Measurements from ENCODE around the gene SLC25A34. TPM values are rescaled to one million over a fixed set of nuclear protein-coding genes. Genes with fewer than 3 reads are reported as not detected.

SLC25A34 gene
- total and polyA plus RNA-seq, 4 donors: 1.6 to 4.2 (median 2.2) TPM

DNA sequence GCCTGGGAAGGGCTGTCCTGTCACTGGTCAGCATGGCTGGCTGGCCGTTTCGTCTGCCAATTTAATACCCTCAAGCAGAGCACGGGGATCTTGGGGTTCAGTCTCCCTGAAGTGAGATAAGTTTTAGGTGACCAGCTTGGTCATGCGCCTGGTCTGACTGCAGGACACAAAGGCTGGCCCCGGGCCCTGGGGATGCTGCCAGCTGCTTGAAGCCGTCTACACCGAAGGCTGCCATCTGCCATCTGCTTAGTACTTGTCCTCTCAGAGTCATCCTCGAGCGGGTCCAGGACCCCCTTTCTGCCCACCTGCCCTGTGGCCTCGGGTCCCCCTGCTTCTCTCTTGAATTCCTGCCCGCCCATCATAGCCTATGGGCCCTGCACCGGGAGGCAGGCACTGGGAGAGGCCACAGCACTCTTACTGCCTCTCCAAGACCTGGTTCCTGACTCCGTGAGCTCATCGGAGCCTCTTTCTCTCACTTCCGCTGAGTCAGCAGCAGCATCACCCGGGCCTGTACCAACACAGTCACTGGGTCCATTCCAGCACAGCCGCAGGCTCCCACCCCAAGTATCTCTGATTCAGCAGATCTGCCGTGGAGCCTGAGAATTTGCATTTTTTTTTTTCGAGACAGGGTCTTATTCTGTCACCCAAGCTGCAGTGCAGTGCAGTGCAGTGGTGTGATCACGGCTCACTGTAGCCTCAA is 29.6 kb downstream of the SLC25A34 start:
- no peak for DNase-seq
- TF ChIP-seq CTCF (IDR thresholded peaks at IDR 0.05; ENCODE audit: control extremely low read depth, extremely low read depth): no peak
- Histone ChIP-seq H3K9ac (ENCODE audit: insufficient read depth in 1 of 2, low read length in 2 of 2) (no peak overlapping the region), H3K4me1 (ENCODE audit: control insufficient read depth in 5 of 5, insufficient read depth in 5 of 5, low read length in 5 of 5) (peaks cover 0 to 22% (median 9%) of the 10 kb centered on the region in 5 donors), H3K36me3 (ENCODE audit: control insufficient read depth in 4 of 4, insufficient read depth in 4 of 4, low read length in 4 of 4) (peaks cover 0 to 33% (median 15%) of the 10 kb centered on the region in 4 donors), H3K9me3 (ENCODE audit: control insufficient read depth in 4 of 4, insufficient read depth in 3 of 4, low read length in 3 of 4) (no peaks in the 10 kb centered on the region), H3K27ac (ENCODE audit: low read depth in 1 of 2, low read length in 1 of 2) (no peak overlapping the region), H3K27me3 (ENCODE audit: control insufficient read depth in 3 of 3, insufficient read depth in 3 of 3, low read length in 2 of 3) (no peaks in the 10 kb centered on the region), H3K4me3 (no peak overlapping the region)
- ATAC-seq (ENCODE audit: insufficient read depth, low FRiP score): no peak
- 88 to 90% methylated on average over 20 of the region's 20 CpGs for WGBS, 2 donors

DNA sequence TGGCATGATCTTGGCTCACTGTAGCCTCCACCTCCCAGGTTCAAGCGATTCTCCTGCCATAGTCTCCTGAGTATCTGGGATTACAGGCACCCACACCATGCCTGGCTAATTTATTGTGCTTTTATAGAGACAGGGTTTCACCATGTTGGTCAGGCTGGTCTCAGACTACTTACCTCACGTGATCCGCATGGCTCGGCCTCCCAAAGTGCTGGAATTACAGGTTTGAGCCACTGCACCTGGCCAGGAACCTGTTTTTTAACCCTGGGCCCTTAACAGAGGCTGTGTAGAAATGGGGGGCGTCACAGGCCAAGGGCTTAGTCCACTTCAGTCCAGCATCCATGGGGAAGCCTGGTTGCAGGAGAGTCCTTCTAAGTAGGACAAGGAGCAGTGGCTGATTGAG is 31.9 kb downstream of the SLC25A34 start:
- Histone ChIP-seq H3K9me3 (ENCODE audit: control insufficient read depth in 4 of 4, insufficient read depth in 3 of 4, low read length in 3 of 4) (no peaks in the 10 kb centered on the region), H3K27me3 (ENCODE audit: control insufficient read depth in 3 of 3, insufficient read depth in 3 of 3, low read length in 2 of 3) (no peaks in the 10 kb centered on the region), H3K4me3 (no peak overlapping the region), H3K27ac (ENCODE audit: low read depth in 1 of 2, low read length in 1 of 2) (no peak overlapping the region), H3K36me3 (ENCODE audit: control insufficient read depth in 4 of 4, insufficient read depth in 4 of 4, low read length in 4 of 4) (peaks cover 0 to 51% (median 25%) of the 10 kb centered on the region in 4 donors), H3K9ac (ENCODE audit: insufficient read depth in 1 of 2, low read length in 2 of 2) (no peak overlapping the region), H3K4me1 (ENCODE audit: control insufficient read depth in 5 of 5, insufficient read depth in 5 of 5, low read length in 5 of 5) (peaks cover 0 to 5% (median 0%) of the 10 kb centered on the region in 5 donors)
- no peak for ATAC-seq (ENCODE audit: insufficient read depth, low FRiP score)
- TF ChIP-seq CTCF (IDR thresholded peaks at IDR 0.05; ENCODE audit: control extremely low read depth, extremely low read depth): no peak
- WGBS, 2 donors: 91 to 95% methylated on average over 5 of the region's 5 CpGs
- no peak for DNase-seq

DNA sequence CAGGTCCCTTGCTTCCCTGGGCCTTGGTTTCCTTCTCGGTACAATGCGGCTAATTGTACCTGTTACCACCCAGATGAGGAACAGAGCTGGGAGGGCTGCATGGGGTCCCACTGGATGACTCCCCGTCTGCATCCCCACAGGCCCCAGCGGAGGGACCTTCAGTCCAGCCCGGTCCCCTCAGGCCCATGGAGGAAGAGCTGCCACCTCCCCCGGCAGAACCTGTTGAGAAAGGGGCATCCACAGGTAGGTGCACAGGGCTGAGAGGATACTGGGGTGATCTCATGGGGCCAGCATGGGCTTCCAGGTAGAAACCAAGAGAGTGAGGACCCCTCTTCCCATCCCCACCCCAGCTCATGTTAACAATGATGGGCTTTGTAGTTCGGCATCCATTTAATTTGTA is 32.3 kb downstream of the SLC25A34 start:
- Histone ChIP-seq H3K9me3 (ENCODE audit: control insufficient read depth in 4 of 4, insufficient read depth in 3 of 4, low read length in 3 of 4) (no peaks in the 10 kb centered on the region), H3K9ac (ENCODE audit: insufficient read depth in 1 of 2, low read length in 2 of 2) (no peak overlapping the region), H3K27ac (ENCODE audit: low read depth in 1 of 2, low read length in 1 of 2) (no peak overlapping the region), H3K36me3 (ENCODE audit: control insufficient read depth in 4 of 4, insufficient read depth in 4 of 4, low read length in 4 of 4) (peaks cover 0 to 52% (median 26%) of the 10 kb centered on the region in 4 donors), H3K27me3 (ENCODE audit: control insufficient read depth in 3 of 3, insufficient read depth in 3 of 3, low read length in 2 of 3) (no peaks in the 10 kb centered on the region), H3K4me1 (ENCODE audit: control insufficient read depth in 5 of 5, insufficient read depth in 5 of 5, low read length in 5 of 5) (peaks cover 0 to 5% (median 0%) of the 10 kb centered on the region in 5 donors), H3K4me3 (no peak overlapping the region)
- DNase-seq: no peak
- ATAC-seq (ENCODE audit: insufficient read depth, low FRiP score): no peak
- WGBS, 2 donors: 96 to 97% methylated on average over 7 of the region's 7 CpGs
- no peak for TF ChIP-seq CTCF (IDR thresholded peaks at IDR 0.05; ENCODE audit: control extremely low read depth, extremely low read depth)
